Left lung (tissue), 10 donors: ENCODE data around the gene WFS1. TPM values are rescaled to one million over a fixed set of nuclear protein-coding genes. Genes with fewer than 3 reads are reported as not detected.

Experiments
- ATAC-seq: fragments of 200-7000 bp; cut with Tn5 transposase; one replicate; pipeline ENCODE4 v1.9.1; 2020; ENCODE audit warnings: moderate library complexity
- DNase-seq, 4 donors: peaks; one replicate each; pipeline ENCODE4 v3.0.0-alpha.2; 2013 to 2020
- H3K27ac ChIP-seq, 2 donors: fragments of 200-600 bp; sonication (generic) in 1 of 2; one replicate each; pipeline versions ENCODE4 v1.5.0 to v1.8.0; 2020 to 2021
- H3K27me3 ChIP-seq, 2 donors: fragments of 200-600 bp; sonication (generic) in 1 of 2; one replicate each; pipeline versions ENCODE4 v1.5.0 to v1.8.0; 2020 to 2021
- H3K36me3 ChIP-seq, 2 donors: fragments of 200-600 bp; sonication (generic) in 1 of 2; one replicate each; pipeline versions ENCODE4 v1.5.0 to v1.8.0; 2020 to 2021
- H3K4me1 ChIP-seq, 2 donors: fragments of 200-600 bp; one replicate each; pipeline ENCODE4 v1.8.0; 2021
- H3K4me3 ChIP-seq, 2 donors: fragments of 200-600 bp; sonication (generic) in 1 of 2; one replicate each; pipeline versions ENCODE4 v1.5.0 to v1.8.0; 2020 to 2021; ENCODE audit warnings: mild to moderate bottlenecking in 1 of 2
- H3K9me3 ChIP-seq, 2 donors: fragments of 200-600 bp; sonication (generic) in 1 of 2; one replicate each; pipeline versions ENCODE4 v1.5.0 to v1.8.0; 2020 to 2021
- intact Hi-C, 2 donors: fragments of 100-400 bp; cut with DNase I; formaldehyde crosslinking; loops; one replicate each; pipeline versions ENCODE4 v1.11.2 to v1.14.2; 2022
- polyA plus RNA-seq, 6 donors: library from polyadenylated mRNA; unstranded; fragments of 120-200 nt; gene quantifications; one replicate each; pipeline ENCODE4 v1.2.1, GENCODE V29; 2013; ENCODE audit not compliant: insufficient read length in 6 of 6
- total RNA-seq, 2 donors: library from RNA; stranded (reverse); fragmentation: NEBNext Ultra II Directional; extraction: Animal tissue kit (Norgen Biotek cat#: 25700); gene quantifications; one replicate each; pipeline ENCODE4 v1.2.1, GENCODE V29; 2021
- TF ChIP-seq, protein P1 (sequence below), 2 donors: fragments of 200-600 bp; sonication (generic) in 1 of 2; IDR thresholded peaks; one replicate each; pipeline versions ENCODE4 v1.5.0 to v1.8.0; 2021; ENCODE audit warnings: antibody characterized with exemption in 2 of 2
- donor health status: DM: no; HTN: yes; CAD: no.
- donor health status: DM: no; HTN: no; CAD: no.

WFS1 gene
- total and polyA plus RNA-seq, 8 donors = 33.8 to 103 (median 39.9) TPM

DNA sequence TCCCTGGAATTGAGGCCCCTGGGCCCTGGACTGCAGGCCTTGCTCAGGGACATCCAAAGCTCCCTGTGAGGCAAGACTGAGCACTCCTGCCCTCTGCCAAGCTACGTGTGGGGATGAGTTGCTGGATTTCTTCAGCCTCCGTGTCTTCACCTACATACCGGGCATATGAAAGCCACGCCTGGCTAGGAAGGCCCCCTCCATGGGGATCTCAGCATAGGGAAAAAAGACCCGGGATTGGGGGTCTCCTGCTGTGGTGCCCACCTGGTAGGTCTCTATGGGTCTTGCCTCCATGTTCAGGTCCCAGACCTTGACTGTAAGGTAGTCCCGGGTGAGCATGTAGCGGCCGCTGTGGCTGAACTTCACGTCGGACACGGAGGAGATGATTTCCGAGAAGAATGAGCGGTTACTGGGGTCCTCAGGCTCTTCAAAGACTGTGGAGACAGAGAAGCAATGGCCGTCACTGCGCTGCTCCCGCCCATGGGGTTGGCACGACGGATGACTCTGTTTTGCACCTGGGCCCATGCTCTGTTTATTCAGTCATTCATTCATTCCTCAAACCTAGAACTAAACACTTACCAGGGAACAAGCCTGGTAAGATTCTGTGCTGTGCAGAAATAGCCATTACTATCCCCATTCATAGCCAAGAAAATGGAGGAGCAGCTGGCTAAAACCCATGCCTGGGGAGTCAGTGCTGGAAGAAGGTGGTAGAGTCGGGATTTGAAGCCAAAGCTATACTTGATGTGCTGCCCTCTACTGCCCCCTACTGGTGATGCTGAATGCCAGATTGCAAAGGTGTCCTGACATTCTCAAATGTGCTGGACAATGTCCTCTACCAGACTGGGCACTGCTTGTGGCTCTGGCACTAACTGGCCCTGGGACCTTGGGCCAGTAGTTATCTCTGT, 63.9 kb downstream of the WFS1 start:
- ATAC-seq = no peak
- Histone ChIP-seq H3K27ac (no peak overlapping the region), H3K36me3 (no peaks in the 10 kb centered on the region), H3K4me1 (peaks cover 0 to 12% of the 10 kb centered on the region in 2 donors), H3K4me3 (no peak overlapping the region), H3K27me3 (peaks cover 0 to 66% of the 10 kb centered on the region in 2 donors), H3K9me3 (no peaks in the 10 kb centered on the region)
- intact Hi-C loops = loop anchor here in 1 of 2 donors (5.0 kb wide), 1 partner anchor 86 kb away; no protein-coding TSS in a partner anchor
- TF ChIP-seq, protein P1, sequence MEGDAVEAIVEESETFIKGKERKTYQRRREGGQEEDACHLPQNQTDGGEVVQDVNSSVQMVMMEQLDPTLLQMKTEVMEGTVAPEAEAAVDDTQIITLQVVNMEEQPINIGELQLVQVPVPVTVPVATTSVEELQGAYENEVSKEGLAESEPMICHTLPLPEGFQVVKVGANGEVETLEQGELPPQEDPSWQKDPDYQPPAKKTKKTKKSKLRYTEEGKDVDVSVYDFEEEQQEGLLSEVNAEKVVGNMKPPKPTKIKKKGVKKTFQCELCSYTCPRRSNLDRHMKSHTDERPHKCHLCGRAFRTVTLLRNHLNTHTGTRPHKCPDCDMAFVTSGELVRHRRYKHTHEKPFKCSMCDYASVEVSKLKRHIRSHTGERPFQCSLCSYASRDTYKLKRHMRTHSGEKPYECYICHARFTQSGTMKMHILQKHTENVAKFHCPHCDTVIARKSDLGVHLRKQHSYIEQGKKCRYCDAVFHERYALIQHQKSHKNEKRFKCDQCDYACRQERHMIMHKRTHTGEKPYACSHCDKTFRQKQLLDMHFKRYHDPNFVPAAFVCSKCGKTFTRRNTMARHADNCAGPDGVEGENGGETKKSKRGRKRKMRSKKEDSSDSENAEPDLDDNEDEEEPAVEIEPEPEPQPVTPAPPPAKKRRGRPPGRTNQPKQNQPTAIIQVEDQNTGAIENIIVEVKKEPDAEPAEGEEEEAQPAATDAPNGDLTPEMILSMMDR (IDR thresholded peaks at IDR 0.05) = peak; percentile 26 to 37
- DNase-seq = no peak

DNA sequence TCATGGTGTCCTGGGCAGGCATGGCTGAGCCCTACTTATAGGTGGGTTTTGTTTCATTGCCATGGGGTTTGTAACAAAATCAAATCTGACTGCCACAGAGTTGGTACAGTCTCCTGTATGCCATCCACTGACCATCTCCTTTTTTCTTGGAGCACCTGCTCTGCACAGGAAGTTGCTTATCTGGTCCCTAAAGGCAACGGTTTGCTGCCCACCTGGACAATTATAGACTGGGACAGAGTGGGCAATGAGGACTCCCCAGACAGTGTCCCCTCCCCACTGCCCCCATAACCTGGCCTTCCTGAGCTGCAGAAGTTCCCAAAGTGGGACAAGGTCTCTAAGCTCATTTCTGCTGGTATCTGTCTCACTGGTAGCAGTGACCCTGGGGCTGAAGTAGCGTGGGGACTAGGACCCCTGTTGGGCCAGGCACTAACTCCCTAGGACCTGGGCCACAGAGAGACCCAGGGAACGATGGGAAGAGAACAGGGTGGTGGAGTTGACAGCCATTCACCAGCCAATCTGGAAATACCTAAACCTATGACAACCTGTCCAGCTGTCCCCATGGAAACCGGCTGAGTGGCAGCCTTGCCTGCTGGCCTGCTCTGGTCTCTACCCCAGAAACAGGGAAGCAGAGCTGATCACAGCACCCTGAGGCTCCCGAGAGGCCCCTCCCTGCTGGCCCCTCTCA, 64.7 kb downstream of the WFS1 start:
- TF ChIP-seq, protein P1 (IDR thresholded peaks at IDR 0.05) = peak in 1 of 2 donors; percentile 4
- no peaks in the 10 kb centered on the region for H3K9me3 ChIP-seq
- no peak overlapping the region for H3K27ac ChIP-seq
- no peaks in the 10 kb centered on the region for H3K36me3 ChIP-seq
- no peak for DNase-seq
- peaks cover 0 to 66% of the 10 kb centered on the region in 2 donors for H3K27me3 ChIP-seq
- peaks cover 0 to 12% of the 10 kb centered on the region in 2 donors for H3K4me1 ChIP-seq
- no peak overlapping the region for H3K4me3 ChIP-seq
- no peak for ATAC-seq
- intact Hi-C loops = loop anchor here in 1 of 2 donors (5.0 kb wide), 1 partner anchor 87 kb away; no protein-coding TSS in a partner anchor

DNA sequence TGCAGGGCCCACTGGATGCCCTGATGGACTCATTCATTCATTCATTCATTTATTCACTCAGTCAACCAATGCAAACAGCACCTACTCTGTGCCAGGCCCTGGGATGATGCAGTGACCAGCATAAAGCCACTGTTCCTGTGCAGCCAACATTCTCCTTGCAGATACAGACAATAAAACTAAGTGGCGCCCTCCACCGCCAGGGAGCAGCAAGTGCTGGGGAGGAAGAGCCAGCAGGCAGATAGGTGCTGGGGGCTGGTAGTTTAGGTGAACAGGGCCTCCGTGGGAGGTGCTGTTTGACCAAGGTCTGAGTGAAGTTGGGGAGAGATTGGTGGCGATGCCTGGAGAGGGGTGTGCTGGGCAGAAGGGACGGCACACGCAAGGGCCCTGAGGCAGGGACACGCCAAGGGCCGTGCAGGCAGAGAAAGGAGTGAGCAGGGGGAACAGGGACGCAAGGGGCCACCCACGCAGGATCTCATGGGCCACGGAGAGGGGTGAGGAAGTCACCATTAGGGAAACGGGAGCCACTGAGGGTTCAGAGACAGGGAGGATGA, 65.5 kb downstream of the WFS1 start:
- Histone ChIP-seq H3K9me3 (no peaks in the 10 kb centered on the region), H3K36me3 (no peaks in the 10 kb centered on the region), H3K27ac (no peak overlapping the region), H3K4me3 (no peak overlapping the region), H3K4me1 (peaks cover 0 to 12% of the 10 kb centered on the region in 2 donors), H3K27me3 (peaks cover 0 to 71% of the 10 kb centered on the region in 2 donors)
- intact Hi-C loops = no loop called here
- no peak for ATAC-seq
- DNase-seq = no peak
- TF ChIP-seq, protein P1 (IDR thresholded peaks at IDR 0.05) = no peak

DNA sequence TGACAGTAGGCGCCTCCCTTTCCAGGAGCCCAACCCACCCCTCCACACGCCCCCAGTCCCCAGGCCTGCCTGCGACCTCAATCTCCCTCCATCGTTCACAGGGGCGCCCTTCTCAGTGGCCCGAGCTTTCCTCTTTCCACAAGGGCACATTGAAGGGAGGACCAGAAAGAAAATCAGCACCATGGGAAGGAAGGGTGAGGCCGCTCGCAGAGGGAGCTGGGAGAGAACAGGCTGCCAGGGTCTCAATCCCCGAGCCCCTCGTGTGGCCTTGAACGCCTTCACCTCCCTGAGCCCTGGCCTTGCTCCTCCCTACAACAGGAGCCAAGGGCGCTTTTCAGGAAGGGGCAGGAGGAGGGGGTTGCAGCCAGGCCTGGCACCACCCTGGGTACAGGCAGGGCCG, 66.5 kb downstream of the WFS1 start:
- intact Hi-C loops = no loop called here
- H3K27ac ChIP-seq = no peak overlapping the region
- DNase-seq = no peak
- no peaks in the 10 kb centered on the region for H3K36me3 ChIP-seq
- TF ChIP-seq, protein P1 (IDR thresholded peaks at IDR 0.05) = no peak
- H3K4me3 ChIP-seq = no peak overlapping the region
- peaks cover 0 to 80% of the 10 kb centered on the region in 2 donors for H3K27me3 ChIP-seq
- H3K9me3 ChIP-seq = no peaks in the 10 kb centered on the region
- no peak for ATAC-seq
- H3K4me1 ChIP-seq = peaks cover 0 to 12% of the 10 kb centered on the region in 2 donors
